Stomach (tissue), 9 donors: Measurements from ENCODE around the gene ZNF609. TPM values are rescaled to one million over a fixed set of nuclear protein-coding genes. Genes with fewer than 3 reads are reported as not detected.

ENCODE experiments used
- DNase-seq, 2 donors: peaks; one replicate each; pipeline versions ENCODE4 v3.0.0 to v3.0.0-alpha.2; 2013 to 2019
- H3K27ac ChIP-seq, 5 donors: fragments of 200-600 bp in 4 of 5; sonication (generic) in 4 of 5; one replicate each; pipeline ENCODE4 v1.5.1; 2013 to 2019; ENCODE audit warnings: mild to moderate bottlenecking in 1 of 5, moderate library complexity in 1 of 5
- H3K27me3 ChIP-seq, 3 donors: fragments of 200-600 bp; sonication (generic); one replicate each; pipeline ENCODE4 v1.5.1; 2017 to 2019; ENCODE audit warnings: mixed run types in 1 of 3
- H3K36me3 ChIP-seq, 4 donors: fragments of 200-600 bp; sonication (generic); 1 replicate in 3 of 4; 2 replicates in 1 of 4; pipeline ENCODE4 v1.5.1; 2016 to 2019
- H3K4me1 ChIP-seq, 4 donors: fragments of 200-600 bp; sonication (generic); one replicate each; pipeline ENCODE4 v1.5.1; 2016 to 2019
- H3K4me3 ChIP-seq, 4 donors: fragments of 200-600 bp; sonication (generic) in 3 of 4; one replicate each; pipeline ENCODE4 v1.5.1; 2016 to 2019; ENCODE audit warnings: mild to moderate bottlenecking in 1 of 4
- H3K9me3 ChIP-seq, 4 donors: fragments of 200-600 bp; sonication (generic); one replicate each; pipeline ENCODE4 v1.5.1; 2016 to 2019
- CTCF ChIP-seq, 7 experiments: fragments of 450-650 bp in 4 of 7; fragments of 200-600 bp in 3 of 7; sonication (generic) in 3 of 7; IDR thresholded peaks; one replicate each; pipeline ENCODE4 v1.5.1; 2016 to 2019; ENCODE audit warnings: antibody characterized with exemption in 7 of 7, control low read depth in 2 of 7, mild to moderate bottlenecking in 1 of 7
- EP300 ChIP-seq: sonication (generic); formaldehyde crosslinking; IDR thresholded peaks from one replicate; pipeline ENCODE4 v1.6.1; 2017; ENCODE audit warnings: antibody characterized with exemption
- POLR2A ChIP-seq, 4 donors: fragments of 450-650 bp; IDR thresholded peaks; one replicate each; pipeline ENCODE4 v1.6.1; 2016; ENCODE audit warnings: antibody characterized with exemption in 4 of 4, control low read depth in 2 of 4, mild to moderate bottlenecking in 1 of 4, moderate library complexity in 1 of 4
- POLR2AphosphoS5 ChIP-seq, 3 donors: sonication (generic); formaldehyde crosslinking; IDR thresholded peaks; one replicate each; pipeline ENCODE4 v1.6.1; 2016; ENCODE audit warnings: antibody characterized with exemption in 3 of 3
- WGBS, 5 donors: extraction: QIAGEN DNeasy Blood & Tissue Kit in 3 of 5; methylation state at CpG; one replicate each; pipeline versions ENCODE4 v1.1.5 to v1.1.7; 2013 to 2018; 5-methylcytosine and 5-hydroxymethylcytosine counted together
- intact Hi-C: fragments of 100-400 bp; cut with DNase I; formaldehyde crosslinking; loops from one replicate; pipeline ENCODE4 v1.15.1; 2023; ENCODE audit warnings: low total_unique reads
- polyA plus RNA-seq, 3 donors: library from polyadenylated mRNA; stranded (reverse); fragments of 200-250 nt; gene quantifications; one replicate each; pipeline ENCODE4 v1.2.3, GENCODE V29; 2013
- total RNA-seq, 5 donors: library from RNA; depleted of rRNA; stranded (reverse); fragments of >200 nt; gene quantifications; one replicate each; pipeline versions ENCODE4 v1.1.0 to v1.2.3, GENCODE V29; 2014 to 2016
- donor health status: healthy with polysubstance abuse.
- donor health status: Bipolar disorder and iron deficiency.
- donor health status: healthy.

Gene ZNF609
- total and polyA plus RNA-seq, 8 donors = 2.7 to 64.7 (median 27.0) TPM

GRCh38 chr15:64667736-64668161 lies 207.4 kb downstream of the ZNF609 start:
- Histone ChIP-seq H3K9me3 (no peaks in the 10 kb centered on the region), H3K27ac (no peak overlapping the region), H3K27me3 (no peaks in the 10 kb centered on the region), H3K36me3 (peaks cover 5 to 13% (median 8%) of the 10 kb centered on the region in 4 donors), H3K4me3 (no peak overlapping the region), H3K4me1 (peaks cover 0 to 7% (median 0%) of the 10 kb centered on the region in 4 donors)
- TF ChIP-seq POLR2A (IDR thresholded peaks at IDR 0.05) (no peak), CTCF (IDR thresholded peaks at IDR 0.05) (no peak), POLR2AphosphoS5 (IDR thresholded peaks at IDR 0.05) (no peak)
- intact Hi-C loops = no loop called here
- 11 to 40% (median 21%) methylated on average over 1 of the region's 1 CpG for WGBS, 5 donors
- DNase-seq = no peak

GRCh38 chr15:64673866-64674265 lies 213.5 kb downstream of the ZNF609 start:
- WGBS, 5 donors = 90 to 95% (median 91%) methylated on average over 11 to 12 of the region's 12 CpGs
- Histone ChIP-seq H3K36me3 (peaks cover 24 to 69% (median 62%) of the 10 kb centered on the region in 4 donors), H3K27me3 (no peaks in the 10 kb centered on the region), H3K9me3 (no peaks in the 10 kb centered on the region), H3K4me3 (no peak overlapping the region), H3K27ac (no peak overlapping the region), H3K4me1 (no peaks in the 10 kb centered on the region)
- no peak for TF ChIP-seq POLR2AphosphoS5 (IDR thresholded peaks at IDR 0.05)
- TF ChIP-seq POLR2A (IDR thresholded peaks at IDR 0.05) = no peak
- TF ChIP-seq CTCF (IDR thresholded peaks at IDR 0.05) = no peak
- no peak for TF ChIP-seq EP300
- intact Hi-C loops = loop anchor here (10.0 kb wide), 1 partner anchor 249 kb away; no protein-coding TSS in a partner anchor
- no peak for DNase-seq

GRCh38 chr15:64678126-64678819 lies 217.9 kb downstream of the ZNF609 start:
- Histone ChIP-seq H3K36me3 (peaks cover 51 to 100% (median 97%) of the 10 kb centered on the region in 4 donors), H3K4me1 (peaks cover 0 to 7% (median 0%) of the 10 kb centered on the region in 4 donors), H3K27ac (no peak overlapping the region), H3K4me3 (no peak overlapping the region), H3K9me3 (no peaks in the 10 kb centered on the region), H3K27me3 (no peaks in the 10 kb centered on the region)
- 79 to 88% (median 86%) methylated on average over 14 of the region's 14 CpGs for WGBS, 5 donors
- no peak for DNase-seq
- no peak for TF ChIP-seq POLR2A (IDR thresholded peaks at IDR 0.05)
- no peak for TF ChIP-seq EP300
- no peak for TF ChIP-seq CTCF (IDR thresholded peaks at IDR 0.05)
- TF ChIP-seq POLR2AphosphoS5 (IDR thresholded peaks at IDR 0.05) = no peak
- intact Hi-C loops = loop anchor here (10.0 kb wide), 1 partner anchor 253 kb away; no protein-coding TSS in a partner anchor

GRCh38 chr15:64680097-64680496 lies 219.7 kb downstream of the ZNF609 start:
- Histone ChIP-seq H3K4me1 (peaks cover 0 to 7% (median under 1%) of the 10 kb centered on the region in 4 donors), H3K36me3 (peaks cover 52 to 100% (median 98%) of the 10 kb centered on the region in 4 donors), H3K4me3 (no peak overlapping the region), H3K27ac (no peak overlapping the region), H3K9me3 (no peaks in the 10 kb centered on the region), H3K27me3 (no peaks in the 10 kb centered on the region)
- no peak for TF ChIP-seq EP300
- intact Hi-C loops = no loop called here
- 44 to 68% (median 65%) methylated on average over 2 of the region's 2 CpGs for WGBS, 5 donors
- DNase-seq = no peak
